GM19238 (cell line): ENCODE measurements around the gene MAP3K13.
A peak's percentile ranks its signal among the peaks of the same experiment; 100 is the strongest.
"Not testable (repeated sequence)": the region's sequence is repeated elsewhere in the genome, so short reads cannot be mapped to it uniquely, and the experiment has no call there.

ENCODE experiments used
- DNase-seq: peaks from one replicate; pipeline ENCODE4 v3.0.0; 2011; ENCODE audit warnings: low spot score; ENCODE audit not compliant: insufficient read length

Gene MAP3K13

DNA sequence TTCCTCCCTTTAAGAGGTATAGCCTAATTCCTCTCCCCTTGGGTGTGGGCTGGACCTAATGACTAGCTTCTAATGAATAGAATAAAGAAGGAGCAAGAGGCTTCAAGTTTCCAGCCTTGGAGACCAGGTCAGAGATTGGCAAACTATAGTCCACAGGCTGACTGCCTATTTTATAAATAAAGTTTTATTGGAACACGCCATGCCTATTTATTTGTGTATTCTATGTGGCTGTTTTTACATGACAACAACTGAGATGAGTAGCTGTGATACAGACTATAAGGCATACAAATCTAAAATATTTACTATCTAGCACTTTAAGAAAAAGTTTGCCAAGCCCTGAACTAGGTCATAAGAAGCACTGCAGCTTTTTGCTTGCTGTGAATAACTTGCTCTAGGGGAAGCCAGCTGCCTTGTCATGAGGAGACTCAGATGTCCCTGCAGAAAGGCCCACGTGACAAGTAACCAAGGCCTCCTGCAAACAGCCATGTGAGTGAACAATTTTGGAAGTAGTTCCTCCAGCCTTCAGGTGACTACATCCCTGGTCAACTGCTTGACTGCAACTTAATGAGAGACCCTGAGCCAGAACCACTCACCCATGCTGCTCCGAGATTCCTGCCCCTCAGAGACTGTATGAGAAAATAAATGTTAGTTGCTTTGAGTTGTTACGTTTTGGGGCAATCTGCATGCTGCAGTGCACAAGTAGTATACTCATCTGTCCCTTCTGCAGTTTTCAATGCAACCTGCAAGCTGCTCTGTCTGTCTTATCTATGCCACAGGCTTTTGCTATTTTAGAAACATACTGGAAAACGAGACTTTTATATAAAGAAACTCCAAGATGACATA is 21.1 kb upstream of the MAP3K13 start:
- DNase-seq: no peak

DNA sequence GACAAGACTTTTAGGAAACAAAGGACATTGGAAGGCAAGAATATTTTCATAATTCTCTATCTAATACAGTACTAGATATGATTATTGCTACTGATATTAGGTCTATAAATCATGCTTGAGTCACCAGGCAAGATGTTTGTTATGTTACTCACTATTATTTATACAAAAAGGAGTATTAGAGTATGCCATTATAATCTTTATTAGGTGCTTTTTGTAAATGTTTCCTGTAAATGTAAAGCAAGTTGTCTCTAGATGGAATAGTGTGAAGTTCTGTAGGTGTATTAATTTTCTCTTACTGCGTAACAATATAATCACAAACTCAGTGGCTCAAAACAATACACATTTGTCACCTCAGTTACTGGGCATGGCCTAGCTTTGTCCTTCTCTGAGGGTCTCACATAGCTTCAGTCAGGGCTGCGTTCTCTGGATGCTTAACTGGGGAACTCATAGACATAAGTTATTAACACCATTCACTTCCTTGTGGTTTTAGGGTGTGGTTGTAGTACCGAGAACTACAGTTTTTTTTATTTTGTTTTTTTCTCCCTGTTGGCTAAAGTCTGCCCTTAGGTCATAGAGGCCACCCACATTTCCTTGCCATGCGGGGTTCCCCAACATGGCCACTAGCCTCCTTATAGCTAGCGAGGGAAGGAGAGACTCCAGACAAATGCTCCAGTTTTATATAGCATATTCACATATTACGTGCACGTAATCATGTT is 20.3 kb upstream of the MAP3K13 start:
- DNase-seq: no peak

DNA sequence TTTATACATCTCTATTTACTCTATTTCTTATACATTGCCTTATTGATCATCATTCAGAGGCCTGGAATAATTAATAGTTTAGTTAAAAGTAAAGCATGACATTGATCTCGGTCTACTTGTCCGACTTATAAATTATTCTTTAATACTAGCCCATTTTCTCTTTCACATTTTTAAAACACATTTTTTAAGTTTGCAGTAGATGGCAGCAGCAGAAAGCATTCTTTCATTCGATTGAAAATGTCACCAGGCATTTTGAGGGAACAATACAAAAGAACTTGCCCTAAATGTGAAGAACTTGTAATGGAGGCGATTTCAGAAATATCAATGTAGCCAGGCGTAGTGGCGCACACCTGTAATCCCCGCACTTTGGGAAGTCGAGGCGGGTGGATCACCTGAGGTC is 15.5 kb upstream of the MAP3K13 start:
- no peak for DNase-seq

DNA sequence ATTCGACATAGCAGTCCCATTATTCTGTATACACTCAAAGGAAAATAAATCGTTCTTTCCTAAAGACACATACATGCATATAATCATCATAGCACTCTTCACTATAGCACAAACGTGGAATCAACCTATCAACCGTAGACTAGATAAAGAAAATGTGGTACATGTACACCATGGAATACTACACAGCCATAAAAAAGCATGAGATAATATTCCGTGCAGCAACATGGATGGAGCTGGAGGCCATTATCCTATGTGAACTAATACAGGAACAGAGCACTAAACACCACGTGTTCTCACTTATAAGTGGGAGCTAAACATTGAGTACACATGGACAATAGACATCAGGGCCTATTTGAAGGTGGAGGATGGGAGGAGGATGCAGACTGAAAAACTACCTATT is 12.1 kb upstream of the MAP3K13 start:
- DNase-seq: no peak

DNA sequence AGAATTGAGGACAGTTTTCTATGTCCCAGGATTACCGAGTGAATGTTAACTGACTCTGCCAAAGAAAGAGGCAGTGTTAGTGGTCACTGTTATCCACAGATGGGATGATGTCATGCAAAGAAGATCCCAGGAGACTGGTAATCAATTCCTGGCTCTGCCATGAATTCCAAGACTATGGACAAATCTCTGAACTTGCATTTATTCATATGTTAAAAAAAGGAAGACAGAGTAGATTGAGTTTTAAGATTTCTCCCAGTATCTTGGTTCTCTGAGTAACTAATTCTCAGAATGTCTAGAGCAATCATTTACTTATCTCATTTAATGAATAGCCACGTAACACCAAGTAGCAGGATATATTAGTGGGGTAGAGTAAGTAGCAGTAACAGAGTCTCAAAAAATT is 11.5 kb upstream of the MAP3K13 start:
- no peak for DNase-seq

DNA sequence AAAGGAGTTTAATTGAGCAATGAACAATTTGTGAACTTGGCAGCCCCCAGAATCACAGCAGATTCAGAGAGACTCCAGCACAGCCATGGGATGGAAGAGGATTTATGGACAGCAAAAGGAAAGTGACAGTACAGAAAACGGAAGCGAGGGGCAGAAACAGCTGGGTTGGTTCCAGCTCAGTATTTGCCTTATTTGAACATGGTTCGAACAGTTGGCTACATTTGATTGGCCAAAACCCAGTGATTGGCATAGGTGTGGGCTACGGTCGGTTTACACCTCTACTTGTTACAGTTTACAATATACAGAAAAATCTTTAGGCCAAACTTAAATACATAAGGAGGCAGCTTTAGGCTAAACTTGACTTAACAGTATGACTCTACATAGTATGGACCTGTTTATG is 9.7 kb upstream of the MAP3K13 start:
- DNase-seq: no peak

DNA sequence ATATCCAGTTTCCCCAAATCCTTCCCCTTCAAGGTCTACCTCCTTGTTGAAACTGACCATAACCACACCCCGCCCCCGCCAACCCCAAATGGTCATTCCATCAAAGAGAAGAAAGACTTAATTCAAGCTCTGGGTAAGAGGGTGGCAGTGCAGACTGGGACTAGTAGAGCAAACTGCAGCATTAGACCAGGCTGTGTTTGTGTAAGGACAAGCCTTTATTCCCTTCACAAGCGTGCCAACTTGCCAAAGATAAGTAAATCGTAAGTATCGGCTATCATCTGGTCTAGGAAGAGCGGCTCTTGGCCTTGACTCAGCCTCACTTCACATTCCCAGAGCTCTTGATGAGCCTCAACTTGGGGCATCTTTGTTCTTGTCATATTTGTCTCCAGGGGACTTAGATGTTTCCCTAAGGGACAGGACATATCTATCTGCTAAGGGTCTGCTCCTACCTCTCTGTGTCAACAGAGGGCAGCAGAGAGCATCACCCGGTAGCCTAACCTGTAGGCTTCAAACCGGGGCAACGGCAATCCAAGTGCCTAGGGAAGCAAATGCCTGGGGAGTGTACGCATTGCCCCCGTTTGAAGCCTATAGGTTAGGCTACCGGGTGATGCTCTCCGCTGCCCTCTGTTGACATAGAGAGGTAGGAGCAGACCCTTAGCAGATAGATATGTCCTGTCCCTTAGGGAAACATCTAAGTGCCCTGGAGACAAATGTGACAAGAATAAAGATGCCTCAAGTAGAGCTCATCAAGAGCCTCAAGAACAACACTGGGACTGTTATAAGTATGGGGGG is 8.9 kb upstream of the MAP3K13 start:
- DNase-seq: peak; percentile 55

DNA sequence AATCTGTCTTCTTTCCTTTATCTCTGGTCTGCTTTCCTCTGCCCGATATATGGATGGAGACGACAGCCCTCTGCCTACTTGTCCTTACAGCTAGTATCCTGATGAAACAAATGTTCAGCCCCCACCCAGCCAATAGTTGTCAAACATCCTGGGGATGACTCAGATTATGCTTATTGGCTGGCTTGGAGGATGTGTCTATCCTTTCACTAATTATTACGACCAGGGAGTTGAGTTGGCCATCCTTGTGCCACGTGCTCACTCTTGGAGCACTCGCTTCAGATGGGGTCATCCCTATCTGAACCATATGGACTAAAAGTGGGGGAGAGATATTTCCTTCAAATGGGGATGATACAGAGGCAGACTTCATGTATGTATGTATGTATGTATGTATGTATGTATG is 6.4 kb upstream of the MAP3K13 start:
- no peak for DNase-seq

DNA sequence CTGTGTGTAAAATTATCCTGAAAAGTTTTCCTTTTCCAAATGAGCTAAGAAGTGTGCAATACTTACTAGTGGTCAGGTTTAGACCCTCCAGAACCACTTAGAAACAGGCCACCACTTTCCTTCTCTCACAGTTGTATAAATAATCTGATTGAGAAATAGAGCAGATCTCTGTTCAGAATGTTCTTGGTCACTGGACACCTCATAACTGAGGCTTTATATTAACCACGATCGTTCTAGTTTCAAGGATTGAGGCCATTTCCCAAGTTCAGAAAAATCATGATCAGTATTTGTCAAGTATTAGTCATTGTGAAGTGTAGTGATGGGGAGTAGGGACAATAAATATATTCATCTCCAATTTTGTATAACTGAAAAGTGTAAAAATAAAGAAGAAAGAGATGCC is 1.0 kb upstream of the MAP3K13 start:
- DNase-seq: no peak

DNA sequence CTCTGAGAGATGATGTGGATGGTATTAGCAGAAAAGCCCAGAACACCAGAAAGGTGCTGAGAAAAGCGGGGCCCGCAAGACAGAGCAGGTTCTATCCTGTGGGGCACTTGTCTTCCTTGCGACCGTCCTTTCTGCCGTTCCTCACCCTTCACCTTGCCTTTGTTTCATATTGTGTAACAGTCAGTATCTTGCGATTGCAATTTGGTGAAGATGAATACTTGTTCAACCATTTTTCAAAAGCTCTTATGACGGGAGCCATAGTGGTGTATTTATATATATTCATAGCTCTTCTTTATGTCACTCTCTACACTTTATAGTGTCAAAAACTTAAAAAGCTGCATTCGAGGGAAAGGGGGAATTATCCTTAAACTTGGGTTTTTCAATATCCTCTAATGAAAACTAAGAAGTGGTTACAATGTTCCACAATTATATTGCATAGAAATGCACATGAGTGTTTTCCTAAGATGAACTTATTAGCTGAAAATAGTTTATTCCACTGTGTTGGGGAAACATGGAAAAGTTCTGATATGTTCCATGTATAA is 797 bp downstream of the MAP3K13 start:
- DNase-seq: no peak

DNA sequence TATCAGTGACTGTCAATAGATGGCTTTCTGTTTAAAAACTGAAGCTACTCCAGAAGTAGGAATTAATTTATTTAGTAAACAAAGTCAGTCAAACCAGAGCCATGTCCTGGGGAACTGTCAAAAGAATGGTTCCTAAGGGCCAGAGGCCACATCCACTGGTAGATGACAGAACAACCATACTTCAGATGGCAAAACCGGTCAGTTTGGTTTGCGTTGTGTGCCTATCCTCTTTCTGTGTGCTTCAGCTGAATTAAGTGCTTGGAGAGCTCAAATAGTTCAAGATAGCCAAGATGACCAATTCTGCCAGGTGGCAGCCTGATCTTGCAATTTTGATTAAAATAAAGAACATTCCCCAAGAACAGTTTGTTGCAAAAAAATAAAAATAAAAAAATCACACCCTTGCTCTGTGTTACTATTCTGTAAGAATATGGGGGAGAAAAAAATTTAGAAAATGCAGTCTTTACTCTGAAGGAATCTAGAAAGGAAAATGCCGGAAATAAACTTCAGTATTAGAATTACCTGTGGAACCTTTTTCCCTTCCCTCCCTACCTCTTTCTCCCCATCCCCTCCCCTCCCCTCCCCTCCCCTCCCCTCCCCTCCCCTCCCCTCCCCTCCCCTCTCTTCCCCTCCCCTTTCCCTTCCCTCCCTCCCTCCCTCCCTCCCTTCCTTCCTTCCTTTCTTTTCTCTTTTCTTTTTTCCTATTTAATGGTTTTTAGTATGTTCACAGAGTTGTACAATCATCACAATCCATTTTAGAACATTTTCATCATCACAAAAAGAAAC is 2.5 kb downstream of the MAP3K13 start:
- DNase-seq: no peak

DNA sequence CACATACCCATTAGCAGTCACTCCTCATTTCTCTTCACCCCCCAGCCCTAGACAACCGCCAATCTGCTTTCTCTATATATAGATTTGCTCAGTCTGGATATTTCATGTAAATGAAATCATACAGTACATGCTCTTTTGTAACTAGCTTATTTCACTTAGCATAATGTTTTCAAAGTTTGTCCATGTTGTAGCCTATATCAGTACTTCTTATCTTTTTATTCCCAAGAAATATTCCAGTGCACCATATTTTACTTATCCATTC is 3.1 kb downstream of the MAP3K13 start:
- DNase-seq: no peak

DNA sequence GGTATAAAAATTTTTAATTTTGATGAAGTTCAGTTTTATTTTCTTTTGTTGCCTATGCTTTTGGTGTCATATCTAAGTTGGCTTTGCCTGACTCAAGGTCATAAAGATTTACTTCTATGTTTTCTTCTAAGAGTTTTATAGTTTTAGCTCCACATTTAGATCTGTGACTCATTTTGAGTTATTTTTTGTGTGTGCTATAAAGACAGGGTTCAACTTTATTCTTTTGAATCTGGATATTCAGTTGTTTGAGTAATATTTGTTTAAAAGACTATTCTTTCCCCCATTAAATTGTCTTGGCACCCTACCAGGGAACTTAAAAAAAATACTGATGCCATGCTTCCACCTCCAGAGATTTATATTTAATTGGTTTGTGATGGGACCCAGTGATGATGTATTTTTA is 4.0 kb downstream of the MAP3K13 start:
- DNase-seq: no peak

DNA sequence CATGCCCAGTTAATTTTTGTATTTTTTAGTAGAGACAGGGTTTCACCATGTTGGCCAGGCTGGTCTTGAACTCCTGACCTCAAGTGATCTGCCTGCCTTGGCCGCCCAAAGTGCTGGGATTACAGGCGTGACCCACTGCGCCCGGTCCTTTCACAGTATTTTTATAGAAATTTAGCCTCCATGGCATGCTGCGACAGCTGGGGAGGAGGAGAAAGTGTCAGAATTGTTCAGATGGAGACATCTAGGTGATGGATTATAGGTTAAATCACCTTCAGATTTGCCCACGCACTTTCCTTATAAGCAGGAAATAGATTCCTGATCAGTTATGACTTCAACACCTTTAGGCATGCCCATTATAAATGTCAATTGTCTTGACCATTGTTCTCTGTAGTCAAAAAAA is 7.4 kb downstream of the MAP3K13 start:
- not testable (repeated sequence) for DNase-seq

DNA sequence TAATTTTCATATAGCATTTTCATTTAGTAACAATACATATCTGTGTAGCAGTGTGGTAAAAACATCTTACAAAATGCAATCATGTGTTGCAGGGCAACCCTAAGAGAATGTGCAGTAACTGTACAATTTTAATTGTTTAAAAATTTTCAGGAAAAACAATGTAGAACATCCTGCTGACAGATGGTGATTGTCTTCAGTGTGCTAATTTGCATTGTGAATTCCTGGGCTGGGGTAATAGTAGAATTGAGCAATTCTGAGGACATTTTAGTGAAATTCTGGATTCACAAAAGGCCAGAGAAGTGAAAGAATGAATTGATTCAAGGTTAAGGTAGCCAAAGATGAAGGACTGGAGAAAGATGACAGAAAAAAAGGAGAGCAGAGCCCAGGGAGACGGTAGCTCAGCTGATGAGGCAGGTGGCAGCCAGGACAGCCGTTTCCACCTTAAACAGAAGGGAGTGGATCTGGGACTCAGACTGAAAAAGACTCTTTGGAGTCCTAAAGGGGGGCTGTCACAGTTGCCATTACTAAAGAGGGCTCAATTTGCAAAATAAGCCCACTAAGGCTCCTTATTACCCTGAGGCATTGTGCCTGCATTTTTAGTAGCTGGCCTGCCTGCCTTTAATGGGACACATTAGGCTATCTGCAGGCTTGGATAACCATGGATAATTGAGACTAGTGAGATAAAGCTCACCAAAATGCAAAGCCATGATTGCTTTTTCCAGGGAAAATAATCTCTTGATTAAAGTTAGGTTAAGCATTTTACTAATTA is 8.6 kb downstream of the MAP3K13 start:
- DNase-seq: no peak

DNA sequence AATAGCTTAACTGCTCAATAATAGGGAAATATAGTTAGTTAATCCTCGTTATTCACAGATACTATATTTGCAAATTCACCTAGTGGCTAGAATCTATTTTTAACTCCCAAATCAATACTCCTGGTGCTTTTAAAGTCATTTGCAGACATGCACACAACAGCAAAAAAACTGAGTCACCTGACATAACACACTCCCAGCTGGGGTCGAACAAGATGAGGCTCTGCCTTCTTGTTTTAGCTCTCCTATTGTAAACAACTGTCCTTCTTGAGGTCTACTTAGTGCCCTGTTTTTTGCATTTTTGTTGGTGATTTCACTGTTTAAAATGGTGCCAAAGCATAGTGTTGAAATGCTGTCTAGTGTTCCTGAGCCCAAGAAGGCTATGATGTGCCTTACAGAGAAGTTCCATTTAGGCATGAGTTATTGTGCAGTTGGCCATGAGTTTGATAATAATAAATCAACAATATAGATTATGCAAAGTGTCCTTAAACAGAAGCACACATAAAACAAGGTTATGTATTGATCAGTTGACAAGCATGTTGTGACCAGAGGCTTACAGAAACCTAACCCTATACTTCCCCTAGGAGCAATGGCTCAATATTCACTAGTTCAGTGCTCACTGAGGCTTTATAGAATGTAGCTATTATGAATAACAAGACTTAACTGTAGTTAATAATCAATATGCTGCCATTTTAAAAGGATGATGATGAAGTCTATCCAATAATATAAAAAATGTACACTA is 18.6 kb downstream of the MAP3K13 start:
- DNase-seq: no peak

DNA sequence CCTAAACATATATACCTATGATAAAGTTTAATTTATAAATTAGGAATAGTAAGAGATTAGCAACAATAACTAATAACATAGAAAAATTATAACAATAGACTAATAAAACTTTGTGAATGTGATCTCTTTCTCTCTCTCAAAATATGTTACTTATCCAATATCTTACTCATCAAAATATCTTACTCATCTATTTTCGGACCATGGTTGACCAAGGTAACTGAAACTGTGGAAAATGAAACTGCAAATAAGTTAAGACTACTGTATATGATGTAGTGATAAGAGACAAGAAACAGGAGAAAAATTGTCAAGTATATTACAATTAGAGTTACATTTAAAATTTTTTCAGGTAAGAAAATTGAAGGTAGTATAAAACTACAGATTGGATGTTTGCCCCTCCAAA is 19.2 kb downstream of the MAP3K13 start:
- DNase-seq: no peak

DNA sequence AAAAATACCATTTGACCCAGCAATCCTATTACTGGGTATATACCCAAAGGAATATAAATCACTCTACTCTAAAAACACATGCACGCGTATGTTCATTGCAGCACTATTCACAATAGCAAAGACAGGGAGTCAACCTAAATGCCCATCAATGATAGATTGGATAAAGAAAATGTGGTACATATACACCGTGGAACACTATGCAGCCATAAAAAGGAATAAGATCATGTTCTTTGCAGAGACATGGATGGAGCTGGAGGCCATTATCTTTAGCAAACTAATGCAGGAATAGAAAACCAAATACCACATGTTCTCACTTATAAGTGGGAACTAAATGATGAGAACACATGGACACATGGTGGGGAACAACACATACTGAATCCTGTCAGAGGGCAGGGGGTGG is 23.6 kb downstream of the MAP3K13 start:
- not testable (repeated sequence) for DNase-seq

DNA sequence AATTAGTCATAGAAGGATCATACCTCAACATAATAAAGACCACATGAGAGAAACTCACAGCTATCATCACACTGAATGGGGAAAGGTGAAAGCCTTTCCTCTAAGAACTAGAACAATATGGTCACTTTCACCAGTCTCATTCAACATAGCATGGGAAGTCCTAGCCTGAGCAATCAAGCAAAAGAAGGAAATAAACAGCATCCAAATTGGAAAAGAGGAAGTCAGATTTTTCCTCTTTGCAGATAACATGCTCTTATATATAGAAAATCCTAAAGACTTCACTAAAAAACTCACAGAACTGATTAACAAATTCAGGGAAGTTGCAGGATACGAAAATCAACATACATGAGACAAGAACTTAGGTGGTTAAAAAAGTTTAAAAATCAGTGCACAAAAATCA is 24.7 kb downstream of the MAP3K13 start:
- no peak for DNase-seq

DNA sequence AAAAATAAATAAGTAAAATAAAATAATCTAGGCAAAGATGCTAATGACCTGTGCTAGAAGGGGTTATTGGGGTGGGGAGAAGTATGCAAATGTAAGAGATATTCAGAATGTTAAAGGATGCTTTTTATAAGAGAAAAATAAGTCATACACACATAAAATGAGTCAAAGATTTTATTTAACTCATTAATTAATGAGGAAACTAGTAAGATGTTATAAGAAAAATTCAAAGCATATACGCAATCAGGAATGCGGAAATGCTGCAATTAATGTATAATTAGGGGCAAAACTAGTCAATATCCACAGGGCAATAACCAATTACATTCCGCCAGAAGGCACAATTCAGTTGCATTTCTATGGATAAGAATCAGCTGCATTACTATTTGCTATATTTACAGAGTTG is 30.1 kb downstream of the MAP3K13 start:
- no peak for DNase-seq
